Stimulated activated CD8-positive, alpha-beta memory T cell treated with anti-CD3 and anti-CD28 coated beads, Interleukin-12 subunit alpha, Interleukin-12 subunit beta, amount 100 ng/mL, for 4 hours (primary cell): ENCODE data around the gene TOP2A.

Source experiments
- DNase-seq: peaks from one replicate; pipeline ENCODE4 v3.0.0-alpha.2; 2020; ENCODE audit warnings: low read depth

TOP2A gene

GRCh38 chr17:40452216-40452787 lies 34.6 kb upstream of the TOP2A start:
- no peak for DNase-seq

- DNase-seq, result no peak
Measured at GRCh38 chr17:40451420-40451819, 33.7 kb upstream of the TOP2A start.

DNA sequence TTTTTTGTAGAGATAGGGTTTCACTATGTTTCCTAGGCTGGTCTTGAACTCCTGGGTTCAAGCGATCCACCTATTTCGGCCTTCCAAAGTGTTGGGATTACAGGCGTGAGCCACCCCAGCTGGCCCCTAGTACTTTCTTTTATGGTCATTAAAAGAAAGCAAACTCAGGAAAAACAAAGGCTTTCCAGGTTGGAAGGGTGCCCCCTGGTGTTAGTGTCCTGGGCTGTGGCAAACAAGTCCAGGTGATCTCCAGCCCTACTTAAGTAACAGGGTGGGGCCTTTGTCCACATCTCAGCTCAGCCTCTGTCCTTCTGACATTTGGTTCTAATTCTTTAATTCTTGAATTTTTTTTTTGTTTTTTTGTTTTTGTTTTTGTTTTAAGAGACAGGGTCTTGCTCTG lies 32.5 kb upstream of the TOP2A start:
- no peak for DNase-seq

GRCh38 chr17:40448639-40449261 lies 31.1 kb upstream of the TOP2A start:
- DNase-seq, result no peak

DNA sequence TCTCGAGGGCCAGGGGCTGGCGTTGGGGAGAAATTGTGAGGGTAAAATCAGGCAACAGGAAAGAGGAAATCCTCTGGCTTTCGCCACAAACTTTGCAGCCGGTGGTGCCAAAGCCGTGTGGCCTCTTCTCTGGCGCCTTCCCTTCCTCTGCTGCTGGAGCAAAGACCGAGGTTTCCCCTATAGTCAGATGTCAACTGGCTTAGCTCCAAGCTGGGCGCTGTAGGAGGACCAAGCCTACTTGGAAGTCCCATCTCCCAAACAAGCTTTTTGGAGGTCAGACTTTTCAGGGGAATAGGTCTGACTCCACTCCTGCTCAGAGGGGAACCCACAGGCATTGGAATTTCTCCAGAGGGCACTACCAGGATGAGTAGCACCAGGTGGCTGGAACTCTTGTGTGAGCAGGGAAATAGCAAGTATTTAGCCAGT lies 30.5 kb upstream of the TOP2A start:
- no peak for DNase-seq

DNA sequence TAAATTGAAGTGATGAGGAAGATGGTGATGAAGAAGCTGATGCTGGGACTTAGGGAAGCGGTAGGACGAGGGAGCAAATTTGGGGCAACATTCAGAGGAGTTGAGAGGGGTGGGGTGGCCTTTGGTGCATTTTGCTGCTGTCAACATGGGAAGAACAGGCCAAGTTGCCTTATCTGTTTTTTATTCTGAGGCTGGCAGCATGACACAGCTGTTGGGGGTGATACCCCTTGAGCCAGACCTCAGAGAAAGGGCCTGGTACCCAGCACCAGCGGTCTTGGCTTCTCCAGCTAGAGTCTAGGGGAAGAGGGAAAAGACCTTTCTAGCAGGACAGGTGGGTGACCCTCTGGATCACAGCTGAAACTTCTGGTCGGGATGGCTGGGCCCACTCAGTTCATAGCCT lies 30.1 kb upstream of the TOP2A start:
- no peak for DNase-seq

DNA sequence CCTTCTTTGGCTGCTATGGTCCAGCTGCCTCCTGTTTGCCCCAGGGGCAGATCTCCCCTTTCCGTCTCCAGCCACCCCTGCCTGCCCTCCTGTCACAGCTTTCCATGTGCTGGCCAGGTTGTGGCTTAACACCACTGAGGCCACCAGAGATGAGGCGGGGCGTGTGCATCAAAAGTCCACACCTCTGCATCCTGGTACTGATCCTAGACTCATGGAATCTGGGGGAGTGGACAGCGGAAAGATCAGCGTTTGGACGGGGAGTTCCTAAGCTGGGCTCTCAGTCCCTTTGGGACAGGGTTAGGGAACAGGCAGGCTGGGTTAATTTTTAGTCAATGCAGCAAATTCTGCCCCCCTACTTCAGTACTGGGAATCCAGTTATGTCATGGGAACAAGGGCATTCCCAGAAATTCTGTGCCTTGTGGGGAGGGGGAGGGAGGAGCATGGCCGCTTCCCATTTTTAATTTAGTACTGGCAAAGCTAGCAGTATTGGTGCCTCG lies 29.5 kb upstream of the TOP2A start:
- no peak for DNase-seq

DNA sequence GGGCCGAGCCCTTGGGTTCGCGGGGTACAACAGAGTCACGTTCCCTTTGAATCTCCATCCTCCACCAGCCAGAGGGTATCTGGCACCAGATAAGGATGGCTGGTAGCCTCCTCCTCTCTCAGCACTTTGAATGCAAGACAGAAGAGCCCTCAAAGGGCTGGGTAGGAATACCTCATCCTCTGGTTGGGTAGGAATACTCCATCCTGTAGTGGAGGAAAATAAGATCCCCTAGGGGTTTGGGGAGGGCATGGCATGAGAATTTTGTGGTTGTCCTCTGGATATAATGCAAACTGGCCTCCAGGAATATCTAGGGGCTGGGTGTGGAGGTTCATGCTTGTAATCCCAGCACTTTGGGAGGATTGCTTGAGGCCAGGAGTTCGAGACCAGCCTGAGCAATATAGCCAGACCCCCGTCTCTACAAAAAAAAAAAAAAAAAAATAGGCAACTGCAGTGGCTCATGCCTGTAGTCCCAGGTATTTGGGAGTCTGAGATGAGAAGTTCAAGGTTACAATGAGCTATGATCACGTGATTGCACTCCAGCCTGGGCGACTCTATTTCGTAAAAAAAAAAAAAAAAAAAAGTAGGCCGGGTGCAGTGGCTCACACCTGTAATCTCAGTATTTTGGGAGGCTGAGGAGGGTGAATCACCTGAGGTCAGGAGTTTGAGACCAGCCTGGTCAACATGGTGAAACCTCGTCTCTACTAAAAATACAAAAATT lies 28.2 kb upstream of the TOP2A start:
- no peak for DNase-seq

- DNase-seq, result no peak
Measured at GRCh38 chr17:40443988-40444899, 26.5 kb upstream of the TOP2A start.

DNA sequence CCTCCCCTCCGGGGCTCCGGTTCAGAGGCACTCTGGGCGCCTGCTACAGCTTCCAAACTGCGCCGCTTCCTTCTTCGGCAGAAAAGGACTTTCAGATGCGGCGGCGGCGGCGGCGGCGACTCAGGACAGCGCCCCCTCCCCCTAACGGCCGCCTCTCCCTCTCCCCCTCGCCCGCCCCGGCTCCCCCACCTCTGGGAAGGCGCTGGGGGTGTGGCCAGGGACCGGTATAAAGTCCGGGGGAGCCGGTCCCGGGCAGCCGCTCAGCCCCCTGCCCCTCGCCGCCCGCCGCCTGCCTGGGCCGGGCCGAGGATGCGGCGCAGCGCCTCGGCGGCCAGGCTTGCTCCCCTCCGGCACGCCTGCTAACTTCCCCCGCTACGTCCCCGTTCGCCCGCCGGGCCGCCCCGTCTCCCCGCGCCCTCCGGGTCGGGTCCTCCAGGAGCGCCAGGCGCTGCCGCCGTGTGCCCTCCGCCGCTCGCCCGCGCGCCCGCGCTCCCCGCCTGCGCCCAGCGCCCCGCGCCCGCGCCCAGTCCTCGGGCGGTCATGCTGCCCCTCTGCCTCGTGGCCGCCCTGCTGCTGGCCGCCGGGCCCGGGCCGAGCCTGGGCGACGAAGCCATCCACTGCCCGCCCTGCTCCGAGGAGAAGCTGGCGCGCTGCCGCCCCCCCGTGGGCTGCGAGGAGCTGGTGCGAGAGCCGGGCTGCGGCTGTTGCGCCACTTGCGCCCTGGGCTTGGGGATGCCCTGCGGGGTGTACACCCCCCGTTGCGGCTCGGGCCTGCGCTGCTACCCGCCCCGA lies 25.7 kb upstream of the TOP2A start, which contains the start of gene IGFBP4:
Gene IGFBP4 (plus strand): TSS at position 255 of the 792 bp plus-strand sequence. CDS start 286 bp downstream, at position 541.
- peak; percentile 55 for DNase-seq

GRCh38 chr17:40442392-40443195 lies 24.9 kb upstream of the TOP2A start:
- DNase-seq, result no peak

DNA sequence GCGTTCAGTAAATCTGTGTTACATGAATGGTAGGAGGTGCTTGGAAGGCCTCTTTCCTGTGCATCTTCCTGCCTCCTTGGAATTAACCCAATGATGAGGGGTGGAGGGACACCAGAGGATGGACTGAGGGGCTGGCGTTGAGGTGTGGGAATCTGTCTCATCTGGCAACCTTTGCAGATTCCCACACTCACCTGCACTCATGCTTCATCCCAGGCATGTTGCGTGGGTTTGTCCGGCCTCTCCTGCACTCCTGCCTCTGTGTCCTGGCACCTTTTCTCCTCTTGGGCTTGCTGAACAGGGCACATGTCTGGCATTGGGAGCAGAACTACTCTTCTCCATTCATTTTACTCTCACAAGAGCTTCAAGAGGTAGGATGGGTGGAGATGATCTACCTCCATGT lies 22.5 kb upstream of the TOP2A start:
- DNase-seq, result no peak

- no peak for DNase-seq
Measured at GRCh38 chr17:40437095-40437732, 19.5 kb upstream of the TOP2A start.

DNA sequence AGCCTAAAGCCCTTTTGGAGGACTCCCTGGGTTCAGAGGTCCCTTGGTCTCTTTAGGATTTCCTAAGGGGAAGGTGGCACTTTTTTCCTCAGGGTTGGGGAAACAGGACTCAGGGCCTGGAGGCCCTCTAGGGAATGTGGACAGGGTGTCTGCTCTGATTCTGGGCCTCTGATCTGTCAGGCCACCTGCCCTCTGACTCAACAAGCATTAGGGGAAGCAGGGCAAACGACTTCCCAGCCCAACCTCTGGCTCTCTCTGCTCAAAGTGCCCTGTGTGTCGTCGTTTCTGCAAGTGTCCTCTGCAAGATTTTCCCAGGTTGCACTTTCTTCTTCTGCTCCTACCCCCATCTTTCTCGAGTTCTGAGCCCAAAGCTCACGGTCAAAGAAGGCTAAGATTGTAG lies 18.9 kb upstream of the TOP2A start:
- no peak for DNase-seq

DNA sequence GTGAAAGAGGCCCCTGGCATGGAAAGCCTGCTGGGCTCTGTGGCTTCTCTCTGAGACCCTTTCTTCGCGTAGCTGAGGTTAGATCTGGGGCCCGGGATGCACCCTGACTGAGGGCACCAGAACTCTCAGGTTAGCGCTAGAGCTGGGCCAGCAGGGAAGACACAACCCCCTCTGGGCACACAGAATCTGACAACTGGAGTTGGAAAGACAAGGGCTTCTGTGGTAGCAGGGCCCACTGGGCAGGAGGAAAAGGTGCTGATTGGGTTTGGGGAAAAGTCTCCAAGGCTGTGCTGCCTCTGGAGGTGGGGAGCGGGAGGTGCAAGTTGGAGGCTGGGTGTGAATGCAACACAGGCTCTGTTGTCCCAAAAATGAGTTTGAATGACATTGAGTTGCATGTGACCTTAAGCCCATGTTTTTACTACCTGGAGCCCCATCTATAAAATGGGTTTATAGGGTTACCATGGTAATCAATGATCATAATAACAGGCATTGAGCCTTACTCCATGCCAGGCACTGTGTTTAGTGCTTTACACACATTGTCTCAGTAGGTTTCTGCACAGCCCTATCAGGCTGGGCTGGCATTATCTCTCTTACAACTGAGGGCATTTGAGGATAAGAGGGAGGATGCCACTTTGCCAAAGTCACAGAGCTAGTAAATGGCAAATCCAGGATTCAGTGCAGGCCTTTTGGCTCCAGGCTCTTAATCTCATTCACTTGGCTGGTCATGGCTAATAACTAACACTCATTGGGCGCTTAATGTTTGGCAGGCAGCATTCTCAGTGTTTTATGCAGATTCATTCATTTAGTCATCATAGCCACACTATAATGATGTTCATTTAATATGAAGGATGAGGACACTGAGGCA lies 16.1 kb upstream of the TOP2A start:
- DNase-seq, result no peak

DNA sequence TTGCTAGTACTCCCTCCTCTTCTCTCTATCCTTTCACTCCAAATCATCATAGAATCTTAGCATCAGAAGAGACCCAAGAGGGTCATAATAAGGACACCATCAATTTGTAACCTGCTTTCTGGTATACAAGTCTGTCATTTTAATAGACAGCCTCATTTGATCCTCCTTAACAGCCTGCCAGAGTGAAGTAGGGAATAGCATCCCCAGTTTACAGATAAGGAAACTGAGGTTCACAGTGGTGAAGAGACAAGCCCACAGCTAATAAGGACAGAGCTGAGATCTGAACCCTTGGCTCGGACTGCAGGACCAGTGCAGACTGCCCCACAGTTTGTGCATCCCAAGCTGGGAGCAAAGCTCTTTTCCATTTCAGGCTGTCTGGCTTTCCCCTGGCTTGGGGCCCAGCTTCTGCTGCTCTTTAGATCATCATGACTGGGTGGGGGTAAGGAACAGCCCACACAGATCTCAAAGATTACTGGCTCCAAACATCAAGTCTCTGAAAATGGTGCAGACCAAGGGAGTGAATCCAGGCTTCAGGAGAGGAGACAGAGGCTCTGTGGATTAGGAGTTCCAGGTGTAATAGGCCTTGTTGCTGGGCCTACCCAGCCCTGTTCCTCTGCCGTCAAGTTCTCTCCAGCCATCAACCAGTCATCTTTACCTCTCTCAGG lies 15.3 kb upstream of the TOP2A start:
- no peak for DNase-seq

GRCh38 chr17:40431231-40431602 lies 13.5 kb upstream of the TOP2A start:
- DNase-seq, result no peak
